ENCODE data around the gene RAB24.
"Not testable (repeated sequence)": the region's sequence is repeated elsewhere in the genome, so short reads cannot be mapped to it uniquely, and the experiment has no call there.

The RAB24 gene

DNA sequence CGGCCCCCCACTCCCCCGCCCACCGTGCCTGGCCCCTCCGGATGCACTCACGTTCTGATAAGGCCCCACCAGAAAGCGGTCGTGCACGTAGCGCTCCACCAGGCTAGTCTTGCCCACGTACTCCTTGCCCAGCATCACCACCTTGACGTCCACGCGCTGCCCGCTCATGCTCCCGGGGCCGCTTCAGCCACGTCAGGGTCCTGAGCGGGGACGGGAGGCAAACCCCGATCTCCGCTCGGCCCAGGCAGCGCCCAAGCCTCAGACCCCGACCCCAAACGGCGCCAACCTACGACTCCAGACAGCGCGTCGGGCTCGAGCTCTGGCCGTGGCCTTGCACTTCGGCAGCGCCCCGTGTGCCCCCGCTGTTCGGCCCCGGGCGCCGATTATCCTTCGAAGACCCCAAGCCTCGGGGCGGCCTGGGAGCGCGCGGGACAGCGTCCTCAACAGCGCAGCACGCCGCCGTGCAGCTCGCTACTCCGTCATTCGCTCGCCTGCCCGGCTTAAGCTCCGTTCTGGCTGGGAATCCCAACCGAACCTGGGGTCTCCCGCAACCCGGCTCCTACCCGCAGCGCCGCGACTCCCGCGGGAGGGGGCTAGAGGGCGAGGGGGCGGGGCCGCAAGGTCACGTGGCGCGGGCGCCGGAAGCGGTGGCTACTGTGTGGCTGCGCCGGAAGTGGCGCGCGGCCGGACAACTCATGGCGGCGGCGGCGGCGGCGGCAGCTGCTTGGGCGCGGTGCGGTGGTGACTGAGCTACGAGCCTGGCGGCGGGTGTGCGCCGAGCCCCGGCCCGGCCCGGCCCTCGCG, at the start of gene RAB24, which contains the start of gene PRELID1:
TSS of gene RAB24 (minus strand) at position 599 of the 804 bp plus-strand sequence. CDS start at position 168, 431 bp downstream.
TSS of gene PRELID1 (plus strand) at position 679 of the 804 bp plus-strand sequence. CDS start 187 bp downstream, outside the sequence.
- DNase-seq (ENCODE audit: low spot score): peak; percentile 96

DNA sequence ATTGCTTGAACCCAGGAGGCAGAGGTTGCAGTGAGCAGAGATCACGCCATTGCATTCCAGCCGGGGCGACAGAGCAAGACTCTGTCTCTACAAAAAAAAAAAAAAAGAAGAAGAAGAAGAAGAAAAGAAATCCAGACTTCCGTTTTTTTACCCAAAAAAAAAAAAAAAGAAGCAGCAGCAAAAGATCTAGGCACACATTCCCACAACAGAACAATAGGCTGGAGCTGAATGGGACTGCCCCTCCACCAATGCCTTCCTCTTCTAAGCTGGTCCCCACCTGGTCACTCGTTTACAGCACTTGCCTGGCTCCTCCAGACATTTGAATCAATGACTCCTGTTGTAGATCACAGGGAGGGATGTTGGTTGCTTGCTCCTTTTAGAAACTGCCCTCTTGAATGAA, 49.6 kb upstream of the RAB24 start:
- no peak for DNase-seq (ENCODE audit: low spot score)

DNA sequence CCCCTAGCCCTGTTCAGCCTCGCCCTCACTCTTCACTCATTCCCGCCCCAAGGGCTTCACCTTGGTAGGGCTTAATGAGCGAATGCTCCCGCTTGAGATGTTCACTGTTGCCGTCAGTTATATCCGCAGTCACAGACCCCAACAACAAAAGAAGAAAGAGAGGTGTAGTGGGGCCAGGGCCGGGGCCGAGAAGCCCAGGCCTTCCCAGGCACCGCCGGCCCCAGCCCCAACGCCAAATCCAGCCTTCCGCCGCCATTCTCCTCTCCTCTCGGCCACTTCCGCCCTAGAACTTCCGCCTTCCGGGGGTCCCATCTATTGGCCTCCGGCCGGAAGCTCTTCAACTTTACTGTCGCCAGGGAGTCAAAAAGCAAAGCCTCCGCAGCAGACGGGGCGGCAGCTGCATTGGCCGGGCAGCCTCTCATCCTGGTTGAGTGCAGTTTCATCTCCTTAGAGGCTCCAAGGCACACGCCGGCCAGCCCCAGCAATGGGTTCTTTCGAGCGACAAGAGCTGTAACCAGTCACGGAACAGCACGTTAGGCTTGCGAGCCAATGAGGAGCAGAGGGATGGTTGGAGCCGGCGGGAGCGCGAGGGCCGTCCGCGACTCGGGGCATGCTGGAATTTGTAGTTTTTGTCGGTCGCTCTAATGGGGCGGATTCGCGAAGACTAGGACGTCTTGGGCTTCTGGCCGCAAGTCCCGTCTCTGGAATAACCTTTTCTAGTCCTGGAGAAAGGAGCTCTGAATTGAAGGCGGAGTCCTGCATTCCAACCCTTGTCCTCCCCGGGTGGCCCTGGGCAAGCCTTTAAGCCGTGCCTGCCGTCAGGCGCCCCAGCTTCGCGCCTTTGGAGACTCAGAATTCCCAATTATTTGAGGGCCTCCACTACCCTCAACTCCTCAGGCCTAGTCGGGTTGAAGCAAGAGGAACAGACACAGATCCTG, 48.1 kb upstream of the RAB24 start, which contains the start of gene LMAN2:
TSS of gene LMAN2 (minus strand) at position 277 of the 938 bp plus-strand sequence. CDS start at position 256, 21 bp downstream.
- DNase-seq (ENCODE audit: low spot score): peak; percentile 96

DNA sequence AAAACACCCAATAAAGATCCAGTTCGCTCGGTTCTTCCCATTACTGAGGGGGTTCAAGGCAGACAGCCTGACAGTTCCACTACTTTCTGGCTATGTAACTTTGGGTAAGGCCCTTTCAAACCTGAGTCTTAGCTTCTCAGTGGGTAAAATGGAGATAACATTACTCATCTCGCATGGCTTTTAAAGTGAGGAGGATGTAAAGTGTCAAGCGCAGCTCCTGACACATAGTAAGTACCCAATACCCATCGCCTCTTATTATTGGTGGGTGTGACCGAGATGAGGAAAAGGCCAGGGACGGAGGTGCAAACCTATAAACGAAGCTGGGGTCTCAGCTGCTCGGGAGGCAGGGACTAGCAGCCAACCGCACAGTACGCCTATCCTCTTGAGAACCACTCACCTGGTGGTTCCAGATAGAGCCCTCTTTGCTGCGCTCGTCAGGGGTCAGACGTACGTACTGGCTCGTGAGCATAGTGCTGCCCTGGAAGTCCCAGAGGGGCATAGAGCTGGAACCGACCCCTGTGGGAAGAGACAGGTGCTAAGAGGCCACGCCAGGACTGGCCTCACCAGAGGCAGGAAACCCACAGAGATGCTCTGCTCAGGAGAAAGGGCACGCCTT, 47.4 kb upstream of the RAB24 start:
- no peak for DNase-seq (ENCODE audit: low spot score)

DNA sequence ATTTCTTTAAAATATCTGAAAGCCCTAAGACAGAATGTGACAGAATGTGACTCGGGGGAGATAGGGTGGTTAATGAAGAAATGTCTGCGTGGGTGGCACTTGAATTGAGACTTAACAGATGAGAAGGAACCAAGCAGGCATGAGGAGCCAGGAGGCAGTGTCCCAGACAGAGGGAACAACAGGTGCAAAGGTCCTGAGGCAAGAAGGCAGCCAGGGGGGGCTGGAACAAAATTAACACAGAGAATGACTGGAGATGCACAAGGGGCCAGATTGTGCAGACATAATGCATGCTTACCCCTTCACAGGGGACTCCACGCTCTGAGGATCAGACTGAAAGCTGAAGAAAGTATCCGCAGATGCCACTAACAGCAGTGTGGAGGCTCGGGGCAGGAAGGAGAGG, 46.2 kb upstream of the RAB24 start:
- DNase-seq (ENCODE audit: low spot score): no peak

DNA sequence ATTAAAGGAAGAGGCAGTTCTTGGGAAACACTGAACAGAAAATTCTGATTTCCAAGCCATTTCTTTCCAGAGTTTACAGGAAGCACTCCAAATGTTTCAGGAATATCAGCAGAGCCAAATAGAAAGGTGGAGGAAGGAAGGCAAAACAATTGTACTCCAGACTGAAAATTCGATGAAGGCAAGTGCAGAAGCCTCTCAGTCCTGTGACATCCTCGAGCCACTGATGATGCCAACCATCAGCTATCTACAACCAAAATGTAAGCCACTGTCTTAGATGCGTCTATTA, 45.8 kb upstream of the RAB24 start:
- DNase-seq (ENCODE audit: low spot score): no peak

DNA sequence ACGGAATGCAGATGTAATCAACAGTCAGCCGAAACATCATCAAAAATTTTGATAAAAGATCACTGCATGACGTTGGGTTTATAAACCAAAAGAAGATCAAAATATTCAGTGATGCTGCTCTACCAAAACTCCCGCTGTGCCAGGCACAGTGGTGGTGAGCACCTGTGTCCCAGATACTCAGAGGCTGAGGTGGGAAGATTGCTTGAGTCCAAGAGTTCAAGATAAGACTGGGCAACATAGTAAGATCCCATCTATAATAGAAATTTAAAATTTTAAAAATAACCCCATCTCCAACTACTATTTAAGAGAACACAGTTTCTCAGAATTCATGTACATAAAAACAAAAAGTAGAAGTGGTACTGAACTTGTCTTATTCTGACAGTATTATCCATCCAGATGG, 44.2 kb upstream of the RAB24 start:
- no peak for DNase-seq (ENCODE audit: low spot score)

DNA sequence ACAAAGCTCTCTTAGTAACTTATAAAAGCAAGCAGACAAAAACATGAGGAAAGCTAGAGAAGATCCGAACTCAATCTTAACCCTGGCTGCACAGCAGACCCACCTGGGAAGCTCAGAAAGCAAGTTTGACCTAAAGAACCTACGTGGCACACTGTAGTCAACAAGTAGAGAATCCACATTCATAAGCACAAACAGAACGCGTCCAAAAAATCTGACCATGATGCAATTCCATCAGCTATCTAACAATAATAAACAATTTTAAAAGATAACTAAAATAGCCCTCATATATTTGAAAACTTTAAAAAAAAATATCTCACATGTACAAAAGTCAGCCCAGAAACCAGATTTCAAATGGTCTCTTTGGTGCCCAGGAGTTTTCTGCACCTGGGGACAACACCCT, 43.3 kb upstream of the RAB24 start:
- DNase-seq (ENCODE audit: low spot score): no peak

DNA sequence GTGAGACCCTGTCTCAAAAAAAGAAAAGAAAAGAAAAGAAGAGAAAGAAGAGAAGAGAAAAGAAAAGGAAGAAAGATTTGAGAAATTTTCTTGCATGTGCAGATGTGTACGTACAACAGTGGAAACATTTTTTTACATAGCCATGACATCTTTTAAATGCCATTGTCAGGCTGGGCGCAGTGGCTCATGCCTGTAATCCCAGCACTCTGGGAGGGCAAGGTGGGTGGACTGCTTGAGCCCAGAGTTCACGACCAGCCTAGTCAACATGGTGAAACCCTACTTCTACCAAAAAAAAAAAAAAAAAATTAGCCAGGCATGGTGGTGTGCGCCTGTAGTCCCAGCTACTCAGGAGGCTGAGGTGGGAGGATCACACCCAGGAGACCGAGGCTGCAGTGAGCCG, 41.4 kb upstream of the RAB24 start:
- no peak for DNase-seq (ENCODE audit: low spot score)

DNA sequence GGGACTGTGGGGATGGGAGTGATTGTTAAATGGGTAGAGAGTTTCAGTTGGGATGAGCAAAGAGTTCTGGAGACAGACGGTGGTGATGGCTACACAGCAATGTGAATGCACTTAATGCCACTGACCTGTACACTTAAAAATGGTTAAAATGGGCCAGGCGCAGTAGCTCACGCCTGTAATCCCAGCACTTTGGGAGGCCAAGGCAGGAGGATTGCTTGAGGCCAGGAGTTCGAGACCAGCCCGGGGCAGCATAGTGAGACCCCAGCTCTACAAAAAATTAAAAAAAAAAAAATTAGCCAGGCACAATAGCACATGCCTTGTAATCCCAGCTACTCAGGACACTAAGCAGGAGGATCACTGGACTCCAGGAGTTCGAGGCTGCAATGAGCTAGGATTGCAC, 40.3 kb upstream of the RAB24 start:
- DNase-seq (ENCODE audit: low spot score): no peak

DNA sequence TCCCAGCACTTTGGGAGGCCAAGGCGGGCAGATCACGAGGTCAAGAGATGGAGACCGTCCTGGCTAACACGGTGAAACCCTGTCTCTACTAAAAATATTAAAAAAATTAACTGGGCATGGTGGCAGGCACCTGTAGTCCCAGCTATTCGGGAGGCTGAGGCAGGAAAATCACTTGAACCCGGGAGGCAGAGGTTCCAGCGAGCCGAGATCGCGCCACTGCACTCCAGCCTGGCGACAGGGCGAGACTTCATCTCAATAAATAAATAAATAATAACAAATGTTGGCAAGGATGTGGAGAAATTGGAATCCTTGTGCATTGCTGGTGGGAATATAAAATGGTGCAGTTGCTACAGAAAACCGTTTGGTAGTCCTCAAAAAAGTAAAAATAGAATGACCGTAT, 39.5 kb upstream of the RAB24 start:
- DNase-seq (ENCODE audit: low spot score): not testable (repeated sequence)

DNA sequence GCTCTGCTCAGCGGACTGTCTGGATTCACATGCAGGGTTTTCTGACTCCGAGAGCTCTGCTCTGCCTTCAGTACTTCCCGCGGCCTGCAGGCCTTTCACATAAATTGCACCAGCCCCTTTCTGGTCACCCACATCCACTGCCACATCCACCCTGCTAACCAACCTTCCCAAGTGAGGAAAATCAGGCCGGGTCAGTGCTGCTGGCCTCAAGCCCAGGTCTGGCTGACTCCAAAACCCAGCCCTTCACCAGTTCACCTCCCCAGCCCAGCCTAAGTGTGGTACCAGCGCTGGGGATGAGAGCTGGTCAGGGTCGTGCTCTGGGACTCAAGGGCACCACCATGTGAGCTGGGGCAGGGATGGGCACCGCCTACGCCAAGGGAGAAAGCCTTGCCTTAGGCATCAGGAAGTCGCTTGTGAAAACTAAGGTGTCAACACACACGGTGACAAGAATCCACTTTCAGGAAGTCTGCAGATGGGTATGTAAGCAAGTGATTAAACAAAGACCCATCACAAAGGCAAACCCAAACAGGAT, 35.7 kb upstream of the RAB24 start:
- no peak for DNase-seq (ENCODE audit: low spot score)

DNA sequence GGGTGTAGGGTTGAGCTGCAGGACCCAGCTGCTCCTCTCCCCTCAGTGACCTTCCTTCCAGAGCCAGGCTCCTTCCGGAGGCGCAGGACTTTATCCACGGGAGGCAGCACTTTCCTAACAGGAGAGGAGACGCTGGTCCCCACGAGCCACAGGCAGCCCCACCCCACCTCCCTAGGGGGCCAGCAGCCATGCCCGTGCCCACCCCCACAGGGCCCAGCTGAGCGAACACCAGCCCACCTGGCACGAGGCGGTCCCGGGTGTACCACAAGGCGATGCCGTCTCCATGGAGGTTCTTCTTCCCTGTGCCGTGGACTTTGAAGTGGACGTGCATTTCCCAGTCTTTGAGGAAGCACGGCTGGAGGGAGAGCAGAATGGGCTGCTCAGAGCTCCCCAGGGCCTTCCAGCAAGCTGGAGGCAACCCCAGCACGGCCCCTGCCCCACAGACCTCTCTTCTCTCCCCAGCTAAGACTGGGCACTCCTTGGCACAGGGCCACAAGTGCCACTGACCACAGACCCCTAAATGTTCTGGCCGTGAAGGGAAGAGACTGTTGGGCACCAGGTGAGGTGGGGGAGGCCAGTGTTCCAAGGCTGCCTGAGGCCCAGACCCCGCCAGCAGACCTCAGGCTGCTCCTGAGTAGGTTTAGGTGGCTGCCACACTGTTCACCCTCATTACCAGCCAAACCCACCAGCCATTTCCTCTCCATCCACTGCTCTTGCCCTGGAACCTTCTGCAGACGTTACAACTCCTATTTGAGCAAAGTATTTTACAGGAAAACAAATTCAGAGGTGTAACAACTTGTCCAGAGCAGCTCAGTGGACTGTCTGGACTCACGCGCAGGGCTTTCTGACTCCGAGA, 35.0 kb upstream of the RAB24 start:
- no peak for DNase-seq (ENCODE audit: low spot score)

DNA sequence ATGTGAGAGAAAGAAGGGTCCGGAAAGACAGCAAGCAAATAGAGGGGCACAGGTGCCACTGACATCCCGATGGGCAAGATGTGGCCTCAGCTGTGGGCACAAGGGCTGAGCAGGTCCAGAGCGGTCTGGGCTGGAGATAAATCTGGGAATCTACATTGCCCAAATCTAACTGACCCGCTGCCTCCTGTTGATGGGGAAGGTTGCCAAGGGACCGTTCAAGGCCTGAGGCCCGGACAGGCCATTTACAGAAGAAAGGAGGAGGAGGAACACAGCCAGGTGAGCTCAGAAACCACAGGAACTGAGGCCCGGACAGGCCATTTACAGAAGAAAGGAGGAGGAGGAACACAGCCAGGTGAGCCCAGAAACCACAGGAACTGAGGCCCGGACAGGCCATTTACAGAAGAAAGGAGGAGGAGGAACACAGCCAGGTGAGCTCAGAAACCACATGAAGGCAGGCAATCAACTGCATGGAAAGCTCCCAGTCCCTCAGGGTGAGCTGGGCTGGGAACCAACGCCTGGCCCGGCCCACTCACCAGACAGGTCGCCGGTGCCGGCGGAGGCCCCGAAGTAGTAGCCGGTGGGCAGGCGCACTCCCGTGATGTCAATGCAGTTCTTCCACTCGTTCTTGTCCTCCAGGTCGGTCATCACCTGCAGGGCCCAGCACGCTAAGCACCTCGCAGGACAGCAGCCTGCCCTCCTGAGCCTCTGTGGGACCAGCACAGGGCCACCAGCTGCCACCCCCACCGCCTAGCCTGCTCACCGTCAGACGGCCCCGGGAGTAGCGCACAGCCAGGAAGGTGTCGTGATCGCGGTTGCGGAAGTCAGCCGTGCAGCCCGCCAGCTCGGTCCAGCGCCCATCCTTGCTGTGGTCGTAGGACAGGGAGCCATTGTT, 33.3 kb upstream of the RAB24 start:
- no peak for DNase-seq (ENCODE audit: low spot score)

DNA sequence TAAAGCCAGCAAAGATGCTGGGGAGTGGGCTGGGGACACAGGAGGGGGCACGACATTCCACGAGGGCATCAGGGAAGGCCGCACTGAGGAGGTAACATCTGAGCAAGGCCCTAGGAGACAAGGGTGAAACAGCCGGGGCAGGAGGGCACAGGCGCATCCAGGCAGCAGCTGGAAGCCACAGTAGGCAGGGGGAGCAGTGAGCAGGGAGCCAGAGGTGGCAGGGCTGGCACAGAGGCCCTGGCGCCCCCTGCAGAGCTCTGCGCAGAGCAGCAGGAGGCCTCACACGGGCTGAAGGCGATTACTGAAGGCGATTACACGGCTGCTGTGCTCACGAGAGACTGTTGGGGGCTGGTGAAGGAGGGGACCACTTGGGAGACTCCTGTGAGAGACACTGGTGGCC, 32.6 kb upstream of the RAB24 start:
- peak; percentile 87 for DNase-seq (ENCODE audit: low spot score)

DNA sequence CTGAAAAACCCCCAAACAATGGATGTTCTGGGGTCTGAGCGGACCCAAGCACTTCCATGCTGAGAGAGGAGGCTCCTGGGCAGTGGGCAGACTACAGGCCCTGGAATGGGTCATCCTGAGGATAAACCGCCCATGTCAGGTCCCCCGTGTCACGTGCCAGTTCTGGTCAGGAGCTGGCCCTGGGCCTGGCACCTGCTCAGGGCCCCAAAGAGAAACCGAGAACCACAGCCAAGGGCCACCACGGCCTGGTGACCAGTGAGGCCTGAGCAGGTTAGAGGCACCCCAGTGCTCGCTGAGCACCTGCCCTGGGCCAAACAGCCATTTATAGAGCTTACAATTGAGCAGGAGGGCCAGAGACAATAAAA, 32.2 kb upstream of the RAB24 start:
- no peak for DNase-seq (ENCODE audit: low spot score)

DNA sequence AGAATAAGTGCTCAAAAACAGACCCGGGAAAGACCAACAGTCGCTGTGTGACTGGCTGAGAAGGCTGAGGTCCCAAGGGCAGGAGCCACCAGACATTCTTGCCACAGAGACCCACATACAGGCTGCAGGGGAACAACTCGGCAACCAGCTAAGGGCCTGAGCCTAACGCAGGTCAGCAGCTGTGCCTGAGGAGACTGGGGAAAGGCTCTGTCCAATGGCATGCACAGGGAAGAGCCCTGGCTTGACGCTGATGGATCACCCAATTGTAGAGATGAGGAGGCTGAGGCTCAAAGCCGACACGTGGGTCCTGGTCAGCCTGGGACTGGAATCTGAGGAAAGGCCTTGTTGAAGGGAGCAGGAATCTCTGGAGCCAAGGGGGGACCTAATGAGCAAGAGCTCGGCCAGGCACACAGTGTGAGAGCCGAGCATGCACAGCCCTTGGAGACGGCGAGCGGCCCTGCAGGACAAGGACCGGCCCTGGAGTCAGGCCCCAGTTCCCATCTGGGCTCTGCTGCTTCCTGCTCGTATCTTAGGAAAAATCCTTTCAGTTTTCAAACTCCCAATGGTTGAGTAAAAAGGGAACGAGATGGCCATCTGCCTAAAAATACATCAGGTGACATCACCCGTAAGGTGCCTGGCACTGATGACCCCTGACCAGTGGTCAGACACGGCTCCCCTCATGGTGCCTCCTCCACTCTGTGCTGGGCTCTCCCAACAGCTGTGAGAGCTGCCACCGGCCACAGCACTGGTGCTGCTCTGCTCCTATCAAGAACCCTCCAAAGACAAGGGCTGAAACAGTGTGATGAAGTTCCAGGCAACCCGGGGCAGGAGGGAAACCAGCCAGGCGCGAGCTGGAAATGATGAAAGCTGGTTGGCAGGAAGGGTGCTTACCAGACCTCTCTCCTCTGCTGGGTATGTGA, 31.5 kb upstream of the RAB24 start:
- DNase-seq (ENCODE audit: low spot score): no peak

DNA sequence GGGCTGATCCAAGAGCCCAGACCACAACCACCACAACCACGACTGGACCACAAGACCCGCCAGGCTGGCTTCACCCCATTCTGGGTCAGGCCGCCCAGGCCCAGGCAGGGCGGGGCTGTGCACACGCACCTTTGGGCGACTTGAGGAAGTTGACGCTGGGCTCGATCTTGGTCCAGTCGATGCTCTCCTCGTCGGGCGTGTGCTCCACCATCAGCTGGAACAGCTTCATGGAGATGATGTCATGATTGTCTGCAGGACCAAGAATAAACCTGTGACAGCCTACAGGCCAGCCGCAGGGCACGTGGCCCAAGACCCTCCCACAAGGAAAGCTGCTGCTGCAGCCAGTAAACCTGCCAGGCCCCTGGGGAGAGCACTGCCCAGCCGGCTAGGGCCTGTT, 30.6 kb upstream of the RAB24 start:
- no peak for DNase-seq (ENCODE audit: low spot score)

DNA sequence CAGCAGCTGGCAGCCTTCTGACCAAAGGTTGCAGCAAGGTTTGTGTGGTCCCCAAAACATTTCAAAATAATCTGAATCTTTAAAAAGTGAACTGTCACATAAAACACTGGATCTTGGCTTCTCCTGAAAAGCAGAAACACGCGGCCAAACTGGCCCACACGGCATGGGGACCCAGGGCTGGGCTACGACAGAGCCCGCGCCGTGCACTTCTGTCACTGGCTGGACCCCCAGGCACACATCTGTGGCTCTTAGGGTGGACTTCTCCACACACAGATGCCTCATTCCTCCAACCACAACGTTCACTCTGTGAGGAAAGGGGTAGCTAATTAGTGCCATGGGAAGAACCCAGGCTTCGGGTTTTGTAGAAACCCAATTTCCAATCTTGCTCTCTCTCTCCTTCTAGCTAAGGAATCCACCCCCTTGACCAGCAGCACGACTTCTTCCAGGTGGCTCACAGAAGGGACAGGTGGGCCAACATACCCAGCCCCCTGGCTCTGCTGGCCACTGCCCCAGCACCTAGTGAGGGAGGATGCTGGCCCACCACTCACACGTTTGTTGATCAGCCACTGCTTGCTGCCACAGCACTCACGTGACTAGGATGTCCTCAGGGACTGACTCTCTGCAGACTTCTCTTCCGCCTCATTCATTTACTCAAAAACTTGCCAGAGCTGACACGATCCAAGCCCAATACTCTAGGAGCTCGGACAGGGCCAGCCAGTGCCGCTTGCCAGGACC, 30.1 kb upstream of the RAB24 start:
- DNase-seq (ENCODE audit: low spot score): no peak

Data from D341Med (cell line).